ENCODE measurements around the gene P3H2. TPM values are rescaled to one million over a fixed set of nuclear protein-coding genes. Genes with fewer than 3 reads are reported as not detected.

Gene P3H2
- total and polyA plus RNA-seq, 9 of the 15 experiments (the other 6 are each of a cell fraction or from before 2014, with no cell fraction given): 0.04 to 0.26 (median 0.22) TPM; not detected in 6

DNA sequence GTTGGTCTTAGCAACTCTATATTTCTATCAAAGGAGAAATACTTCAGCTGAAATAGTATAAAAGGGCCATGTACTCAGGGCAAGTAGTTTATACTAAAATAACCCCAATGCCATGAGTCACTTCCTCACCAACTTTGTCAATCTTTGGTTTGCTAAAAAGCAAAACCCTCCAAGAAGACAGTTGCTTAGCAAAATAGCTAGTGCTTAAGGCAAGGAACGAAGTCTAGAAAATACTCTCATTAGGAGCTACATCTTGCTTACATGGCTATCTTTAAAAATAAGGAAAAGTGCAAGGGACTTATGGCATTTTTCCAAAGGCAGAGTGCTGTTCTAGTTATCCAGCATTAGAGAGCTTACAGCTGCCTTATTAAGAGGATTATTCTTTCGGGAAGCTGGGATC lies 28.4 kb downstream of the P3H2 start:
- Histone ChIP-seq H3K4me3 (no peak overlapping the region), H3K9ac (ENCODE audit: insufficient read depth in 1 of 2, low read depth in 2 of 2, low read length in 2 of 2) (no peak overlapping the region), H3K4me1 (replicated peaks in 1 of 2; ENCODE audit: control insufficient read depth in 2 of 2, insufficient read depth in 2 of 2, low read length in 2 of 2) (no peaks in the 10 kb centered on the region), H3K27ac (ENCODE audit: extremely low read depth, low read depth, low read length) (no peak overlapping the region), H4K20me1 (replicated peaks; ENCODE audit: control insufficient read depth, insufficient read depth, low read length) (no peaks in the 10 kb centered on the region), H3K79me2 (ENCODE audit: control insufficient read depth, insufficient read depth, low read length) (no peaks in the 10 kb centered on the region), H3K9me3 (replicated peaks; ENCODE audit: control insufficient read depth, insufficient read depth, low read depth, low read length) (no peaks in the 10 kb centered on the region; the same call in 1 of the 2 replicates), H2AFZ (ENCODE audit: low read depth, low read length) (no peak overlapping the region), H3K4me2 (ENCODE audit: insufficient read depth, low read length) (no peak overlapping the region), H3K36me3 (ENCODE audit: control insufficient read depth, insufficient read depth, low read length) (no peaks in the 10 kb centered on the region), H3K27me3 (ENCODE audit: control insufficient read depth in 2 of 2, insufficient read depth in 2 of 2, low read length in 2 of 2) (no peaks in the 10 kb centered on the region), H3K9me1 (ENCODE audit: control insufficient read depth, insufficient read depth, low read length) (no peaks in the 10 kb centered on the region)
- DNase-seq (ENCODE audit: extremely low read depth in 1 of 4, low spot score in 3 of 4): no peak
- intact Hi-C loops (cut with micrococcal nuclease) (no loop called here), in situ Hi-C loops (cut with MboI) (no loop called here)
- POLR2A ChIA-PET: no interaction called here
- BruUV-seq (replicated peaks): no TSS peak
- WGBS (ENCODE audit: insufficient coverage, low coverage, missing lambda C conversion rate): 0% methylated on average over 2 of the region's 2 CpGs
- CTCF ChIA-PET (ENCODE audit: low intra/inter-chr PET ratio): no interaction called here
- ATAC-seq: no peak
- no peak for FAIRE-seq
- TF ChIP-seq CSDE1 (IDR thresholded peaks at IDR 0.05) (no peak), SAP30 (IDR thresholded peaks at IDR 0.05; ENCODE audit: borderline replicate concordance, insufficient read depth, low read depth, low read length, poor library complexity, severe bottlenecking) (no peak), MTA3 (IDR thresholded peaks at IDR 0.05; ENCODE audit: borderline replicate concordance) (no peak), GABPB1 (CRISPR knock-in tag; IDR thresholded peaks at IDR 0.05) (no peak), RAD51 (IDR thresholded peaks at IDR 0.05; ENCODE audit: borderline replicate concordance, low read depth) (no peak), U2AF1 (optimal IDR thresholded peaks at IDR 0.05; ENCODE audit: low read depth, low read length) (no peak), PRPF4 (IDR thresholded peaks at IDR 0.05; ENCODE audit: insufficient read depth, low read depth, low read length, poor library complexity, severe bottlenecking) (no peak), POLR3A (IDR thresholded peaks at IDR 0.05; ENCODE audit: borderline replicate concordance, extremely low read depth, insufficient read depth, insufficient read length) (no peak), AFF4 (CRISPR knock-in tag; IDR thresholded peaks at IDR 0.05) (no peak), MAFK (IDR thresholded peaks at IDR 0.05; ENCODE audit: low read length) (no peak), CAMTA2 (CRISPR knock-in tag; conservative IDR thresholded peaks at IDR 0.05) (no peak), ZNF584 (CRISPR knock-in tag; IDR thresholded peaks at IDR 0.05; ENCODE audit: low read depth) (no peak), IFI16 (CRISPR knock-in tag; IDR thresholded peaks at IDR 0.05) (no peak), TEAD2 (tag; IDR thresholded peaks at IDR 0.05) (no peak), JUND (IDR thresholded peaks at IDR 0.05; ENCODE audit: borderline replicate concordance, low read depth, low read length) (no peak), JUND (tag; IDR thresholded peaks at IDR 0.05; ENCODE audit: borderline replicate concordance, low read depth, low read length) (no peak), ZNF395 (CRISPR knock-in tag; IDR thresholded peaks at IDR 0.05) (no peak), STAG1 (CRISPR knock-in tag; IDR thresholded peaks at IDR 0.05; ENCODE audit: borderline replicate concordance) (no peak), ZNF274 (IDR thresholded peaks at IDR 0.05; ENCODE audit: borderline replicate concordance, low read depth, low read length) (no peak)
